HG03439 (cell line): ENCODE measurements around the gene PERM1.
"Not testable (repeated sequence)": the region's sequence is repeated elsewhere in the genome, so short reads cannot be mapped to it uniquely, and the experiment has no call there.

ENCODE experiments used
- ATAC-seq: cut with Tn5 transposase; IDR thresholded peaks from one replicate; pipeline ENCODE4 v1.9.1; 2021; ENCODE audit warnings: mild to moderate bottlenecking, moderate library complexity; ENCODE audit not compliant: unreplicated experiment

PERM1 gene

GRCh38 chr1:950881-951280 is 31.0 kb downstream of the PERM1 start:
- ATAC-seq = no peak

DNA sequence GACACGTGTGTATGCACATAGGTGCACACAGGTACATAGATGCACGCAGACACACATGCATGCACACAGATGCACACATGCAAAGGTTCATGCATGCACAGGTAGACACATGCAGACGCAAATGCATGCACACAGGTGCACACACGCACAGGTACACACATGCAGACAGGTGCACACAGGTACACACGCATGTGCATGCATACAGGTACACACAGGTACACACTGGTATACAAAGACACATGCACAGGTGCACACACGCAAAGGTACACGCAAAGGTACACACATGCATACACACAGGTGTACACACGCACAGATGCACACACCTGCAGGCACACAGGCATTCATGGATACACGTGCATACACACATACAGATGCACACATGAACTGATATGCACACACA is 31.6 kb downstream of the PERM1 start:
- no peak for ATAC-seq

- no peak for ATAC-seq
These were observed 33.9 kb downstream of the PERM1 start for GRCh38 chr1:947958-948357.

GRCh38 chr1:946811-947210 is 35.1 kb downstream of the PERM1 start:
- ATAC-seq = not testable (repeated sequence)

DNA sequence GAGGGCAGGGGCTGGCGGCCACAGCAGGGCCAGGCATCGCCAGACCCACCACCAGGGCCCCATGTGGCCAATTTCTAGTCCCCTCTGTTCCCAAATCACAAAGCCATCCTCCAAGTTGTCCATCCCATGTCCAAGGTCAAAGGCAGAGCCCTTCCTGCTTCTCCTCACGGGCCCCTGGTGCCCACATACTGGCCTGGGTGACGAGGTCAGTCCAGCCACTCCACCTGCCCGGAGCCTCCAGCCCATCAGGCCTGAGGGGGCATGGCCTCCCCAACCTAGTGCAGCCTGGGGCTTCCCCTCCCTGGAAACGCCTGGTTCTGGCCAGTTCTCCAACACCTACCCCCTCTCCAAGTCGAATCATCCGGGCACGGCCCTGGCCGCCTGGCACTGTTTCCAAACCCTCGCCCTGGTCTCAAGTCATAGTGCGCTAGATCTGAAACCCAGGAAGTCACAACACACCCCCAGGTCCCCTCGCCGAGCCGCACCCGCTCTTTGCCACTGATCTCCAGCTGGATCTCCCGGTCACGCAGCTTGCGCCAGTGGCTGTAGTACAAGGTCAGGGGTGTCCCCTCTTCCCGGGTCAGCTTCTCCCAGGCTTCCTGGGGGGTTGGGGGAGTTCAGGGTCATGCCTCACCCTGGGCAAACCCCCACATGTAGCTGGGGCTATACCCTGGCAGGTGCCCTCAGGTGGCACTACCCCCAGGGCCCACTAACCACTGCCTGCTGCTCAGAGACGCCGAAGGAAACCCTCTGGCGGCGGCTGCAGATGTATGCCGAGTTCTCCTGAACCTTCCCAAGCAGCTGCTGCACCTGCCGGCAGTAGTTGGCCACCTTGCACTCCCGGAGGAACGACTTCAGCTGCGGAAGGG is 36.0 kb downstream of the PERM1 start:
- no peak for ATAC-seq

DNA sequence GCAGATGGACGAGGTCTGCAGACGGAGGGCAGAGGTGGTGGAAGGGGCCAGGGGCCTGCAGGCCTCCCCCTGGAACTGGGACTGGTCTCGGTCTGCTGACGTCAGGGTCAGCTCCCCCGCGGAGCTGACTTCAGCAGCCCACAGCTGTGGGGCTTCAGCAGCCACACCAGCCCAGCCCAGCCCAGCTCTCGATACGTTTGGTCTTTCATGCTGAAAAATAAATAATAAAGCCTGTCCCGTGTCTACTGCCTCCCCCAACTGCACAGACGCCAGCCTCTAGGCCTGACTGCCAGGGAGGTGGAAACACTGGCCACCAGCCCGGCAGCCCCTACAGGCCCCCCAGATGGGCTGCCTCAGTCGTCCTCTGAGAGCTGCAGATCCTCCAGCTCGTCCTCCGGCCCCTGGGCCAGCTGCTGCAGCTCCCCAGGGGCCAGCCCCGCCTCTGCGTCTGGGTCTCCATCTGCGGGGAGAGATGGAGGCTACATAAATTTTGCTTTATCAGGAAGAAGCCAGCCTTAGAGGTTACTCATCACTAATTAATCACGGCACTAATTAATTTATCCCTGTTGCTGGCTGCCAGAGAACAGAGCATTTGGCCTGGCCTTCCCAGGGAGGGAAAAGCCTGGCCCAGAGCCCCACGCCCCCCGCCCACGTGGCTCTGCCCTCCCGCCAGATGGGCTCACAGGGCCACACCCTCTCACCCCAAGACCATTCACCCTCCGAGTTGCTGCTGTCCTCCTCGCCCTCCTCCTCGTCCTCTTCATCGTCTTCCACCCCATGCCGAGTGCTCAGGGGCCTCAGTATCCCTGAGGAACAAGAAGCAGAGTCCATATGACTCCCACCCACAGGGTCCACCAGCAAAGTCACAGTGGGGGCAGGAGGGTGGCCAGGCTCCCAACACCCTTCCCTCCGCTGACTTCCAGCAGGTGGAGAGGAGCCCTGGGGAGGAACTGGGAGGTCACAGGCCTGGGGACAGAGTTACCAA is 37.3 kb downstream of the PERM1 start:
- ATAC-seq = no peak

- ATAC-seq = no peak
These were observed 38.1 kb downstream of the PERM1 start for GRCh38 chr1:943545-944340.

- no peak for ATAC-seq
These were observed 38.9 kb downstream of the PERM1 start for GRCh38 chr1:942864-943533.

- ATAC-seq = no peak
These were observed 39.5 kb downstream of the PERM1 start for GRCh38 chr1:942411-942821.

- ATAC-seq = no peak
These were observed 40.1 kb downstream of the PERM1 start for GRCh38 chr1:941588-942383.

DNA sequence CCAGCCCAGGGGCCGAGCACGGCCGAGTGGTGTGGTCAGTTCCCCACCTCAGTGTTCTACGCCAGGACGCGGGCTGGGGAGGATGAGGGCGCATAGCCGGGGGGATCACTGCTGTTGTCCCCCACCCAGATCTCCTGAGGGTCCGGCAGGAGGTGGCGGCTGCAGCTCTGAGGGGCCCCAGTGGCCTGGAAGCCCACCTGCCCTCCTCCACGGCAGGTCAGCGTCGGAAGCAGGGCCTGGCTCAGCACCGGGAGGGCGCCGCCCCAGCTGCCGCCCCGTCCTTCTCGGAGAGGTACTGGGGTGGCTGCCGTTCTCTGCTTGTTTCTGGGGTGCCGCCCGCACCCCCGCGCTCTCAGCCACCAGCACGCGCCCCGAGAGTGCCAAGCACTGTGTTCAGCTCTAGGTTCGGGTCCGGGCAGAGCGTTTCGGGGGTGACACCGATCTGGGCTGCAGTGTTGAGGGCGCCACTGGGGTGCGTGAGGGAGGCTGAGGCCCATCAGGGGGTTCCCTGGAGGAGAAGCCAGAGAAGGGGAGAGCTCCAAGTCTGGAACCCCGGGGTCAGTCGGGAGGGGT is 40.8 kb downstream of the PERM1 start:
- ATAC-seq = no peak

DNA sequence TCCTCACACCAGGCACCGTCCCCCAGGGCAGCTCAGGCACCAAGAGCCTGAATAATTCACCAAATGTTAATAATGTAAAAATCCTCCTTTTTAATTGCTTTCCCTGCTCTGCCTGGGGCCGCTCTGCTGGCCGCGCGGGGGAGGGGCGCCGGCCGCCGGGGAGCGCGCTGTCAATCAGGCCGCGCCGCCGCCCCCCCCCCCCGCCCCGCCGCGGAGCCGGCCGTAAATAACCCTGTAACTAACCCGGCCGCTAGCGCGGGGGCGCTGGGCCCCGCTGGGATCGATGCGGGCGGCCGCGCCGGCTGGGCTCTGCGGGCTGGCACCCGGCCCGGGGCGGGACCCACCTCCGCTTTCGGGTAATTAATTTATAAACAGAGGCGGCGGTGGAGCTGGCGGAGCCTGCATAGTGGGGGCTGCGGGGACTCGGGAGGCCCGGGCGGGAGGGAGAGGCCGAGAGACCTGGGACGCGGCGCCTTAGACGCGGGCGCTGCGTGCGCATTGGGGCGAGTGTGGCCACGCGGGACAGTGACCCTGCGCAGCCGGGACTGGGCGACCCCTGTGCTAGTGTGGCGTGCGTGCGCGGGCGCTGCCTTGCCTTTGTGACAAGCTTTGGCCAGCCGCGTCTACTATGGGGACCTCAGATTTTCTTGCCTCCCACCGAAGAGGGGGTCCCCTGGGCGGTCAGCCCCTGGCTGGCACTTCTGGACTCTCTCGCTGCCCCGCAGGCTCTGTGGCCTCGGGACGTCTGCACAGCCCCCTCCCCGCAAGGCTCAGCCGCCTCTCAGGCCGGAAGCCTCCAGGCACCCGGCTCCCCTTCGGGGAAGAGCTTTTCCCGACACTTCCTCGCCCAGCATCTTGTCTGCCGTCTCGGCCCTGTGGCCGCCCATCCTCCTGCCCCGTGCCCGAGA is 41.5 kb downstream of the PERM1 start:
- no peak for ATAC-seq

DNA sequence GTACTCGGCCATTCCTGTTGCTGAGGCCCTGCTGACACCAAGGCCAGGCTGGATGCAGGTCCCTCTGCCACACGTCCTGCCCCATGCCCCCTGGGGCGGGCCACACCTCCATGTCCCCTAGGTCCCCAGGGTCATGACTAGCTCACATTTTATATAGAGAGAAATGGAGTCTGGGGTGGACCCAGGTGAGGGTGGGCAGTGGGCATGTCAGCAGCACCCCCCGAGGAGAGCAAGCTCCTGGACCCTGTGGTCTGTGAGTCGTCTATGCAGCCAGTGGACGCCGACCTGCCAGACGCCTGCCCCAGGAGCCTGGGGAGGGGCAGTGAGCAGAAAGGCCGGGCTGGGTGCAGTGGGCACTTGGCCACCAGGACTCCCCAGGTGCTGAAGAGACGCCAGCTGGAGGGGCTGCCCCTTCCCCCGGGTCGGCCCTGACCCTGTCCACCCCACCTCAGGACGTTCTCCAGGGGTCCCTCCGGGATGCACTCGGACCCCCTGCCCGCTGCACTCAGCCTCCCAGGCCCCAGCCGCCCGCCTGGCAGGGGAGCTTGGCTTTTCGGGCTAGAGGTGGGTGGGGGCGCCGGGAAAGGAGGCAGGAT is 42.3 kb downstream of the PERM1 start:
- no peak for ATAC-seq

DNA sequence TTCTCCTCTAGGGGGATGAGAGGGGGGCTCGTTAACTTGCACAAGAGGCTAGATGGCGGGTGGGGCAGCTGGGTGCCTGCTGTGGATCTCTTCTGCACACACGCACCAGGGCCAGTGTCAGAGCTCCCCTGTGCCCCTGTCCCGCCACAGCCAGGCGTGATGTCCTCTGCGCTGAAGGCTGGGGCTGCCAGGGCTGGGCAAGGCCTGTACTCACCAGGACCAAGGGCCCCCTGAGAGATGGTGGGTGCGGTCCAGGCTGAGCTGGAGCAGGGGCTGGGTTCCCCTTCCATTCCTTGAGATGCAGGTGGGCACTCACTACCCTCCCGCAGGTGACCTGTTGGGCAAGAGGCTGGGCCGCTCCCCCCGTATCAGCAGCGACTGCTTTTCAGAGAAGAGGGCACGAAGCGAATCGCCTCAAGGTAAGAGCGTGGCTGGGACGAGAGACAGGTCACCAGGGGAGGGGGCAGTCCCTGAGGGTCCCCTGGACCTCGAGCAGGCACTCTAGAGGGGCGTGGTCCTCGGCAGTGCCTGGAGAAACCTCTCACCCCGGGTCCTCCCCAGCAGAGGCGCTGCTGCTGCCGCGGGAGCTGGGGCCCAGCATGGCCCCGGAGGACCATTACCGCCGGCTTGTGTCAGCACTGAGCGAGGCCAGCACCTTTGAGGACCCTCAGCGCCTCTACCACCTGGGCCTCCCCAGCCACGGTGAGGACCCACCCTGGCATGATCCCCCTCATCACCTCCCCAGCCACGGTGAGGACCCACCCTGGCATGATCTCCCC is 43.0 kb downstream of the PERM1 start:
- ATAC-seq = no peak

- no peak for ATAC-seq
These were observed 43.7 kb downstream of the PERM1 start for GRCh38 chr1:938088-938683.

- ATAC-seq = no peak
These were observed 44.4 kb downstream of the PERM1 start for GRCh38 chr1:937521-937920.
